ENCODE data around the gene GALNT14.
A peak's percentile ranks its signal among the peaks of the same experiment; 100 is the strongest.

GALNT14 gene

DNA sequence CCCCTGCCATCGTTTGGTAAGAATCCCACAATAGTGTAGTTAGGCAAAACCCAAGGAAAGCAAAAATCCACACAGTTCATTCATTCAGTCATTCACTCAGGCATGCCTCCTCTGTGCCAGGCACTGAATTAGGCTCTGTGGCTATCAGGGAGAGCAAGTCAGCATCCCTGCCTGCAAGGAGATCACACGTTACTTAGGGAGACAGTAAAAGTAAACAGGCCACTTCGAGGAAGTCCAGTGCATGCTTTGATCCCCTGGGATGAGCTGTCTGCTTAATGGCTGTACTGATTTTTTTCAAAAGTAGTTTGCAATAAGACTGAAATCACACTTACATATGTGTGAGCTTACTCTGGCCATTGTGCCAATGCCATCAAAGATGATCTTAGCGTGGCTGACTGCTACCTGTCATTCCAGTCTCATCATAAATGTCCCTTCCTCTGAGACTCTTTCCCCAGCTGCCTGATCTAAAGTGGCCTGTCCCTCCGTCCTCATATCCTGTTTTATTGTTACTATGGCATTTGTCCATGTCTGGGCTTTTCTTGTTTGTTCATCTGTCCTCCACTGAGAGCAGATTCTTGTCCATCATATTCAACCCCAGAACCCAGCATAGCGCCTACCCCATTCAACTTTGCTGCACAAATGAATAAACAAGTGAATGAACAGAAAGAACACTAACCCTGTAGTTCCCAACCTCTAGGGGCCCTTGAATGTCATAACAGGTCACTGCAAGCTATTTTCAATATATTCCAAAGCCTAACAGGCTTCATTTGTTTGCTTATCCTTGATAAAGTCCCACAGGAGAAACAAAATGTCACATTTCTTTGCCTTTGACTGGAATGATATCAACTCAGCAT, 84.1 kb downstream of the GALNT14 start:
- peak; percentile 69 for DNase-seq

DNA sequence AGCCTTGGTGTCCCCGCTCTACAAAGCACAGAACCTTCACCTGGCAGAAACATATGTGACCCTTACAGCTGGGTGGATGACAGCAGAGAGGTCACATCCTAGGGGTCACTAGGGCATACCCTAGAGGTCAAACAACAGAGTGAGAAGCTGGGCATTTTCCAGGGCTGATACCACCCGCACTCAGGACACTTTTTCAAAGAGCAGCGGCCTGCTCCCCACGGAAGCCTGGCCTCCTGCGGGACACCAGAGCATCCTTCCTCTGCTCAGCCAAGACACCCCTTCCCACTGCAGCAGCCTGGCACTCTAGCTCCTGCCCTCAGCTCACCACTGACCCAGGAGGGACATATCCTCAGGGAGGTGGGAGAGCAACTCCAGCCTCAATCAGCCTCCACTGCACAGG, 86.0 kb downstream of the GALNT14 start:
- DNase-seq: no peak

- DNase-seq: no peak
Observed at GRCh38 chr2:31051258-31052140, 86.7 kb downstream of the GALNT14 start.

GRCh38 chr2:31049916-31050588, 88.2 kb downstream of the GALNT14 start:
- DNase-seq: peak; percentile 29

DNA sequence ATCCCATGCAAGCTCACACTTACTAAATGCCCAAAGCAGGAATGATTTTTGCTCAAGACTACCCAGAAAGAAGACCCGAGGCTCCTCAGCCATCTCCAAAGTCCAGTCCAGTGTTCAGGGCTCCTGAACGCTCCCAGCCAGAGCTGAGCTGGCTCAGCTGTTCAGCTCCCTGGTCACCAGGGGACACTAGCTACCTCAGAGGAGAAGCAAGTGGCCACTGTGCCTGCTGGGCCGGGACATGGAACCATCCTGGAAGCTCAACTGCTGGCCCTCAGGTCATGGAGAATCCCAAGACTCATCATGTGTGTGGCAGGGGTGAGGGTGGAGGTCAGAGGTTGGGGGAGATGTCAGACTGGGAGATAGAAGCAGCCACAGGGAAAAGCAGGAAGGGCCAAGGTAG, 89.0 kb downstream of the GALNT14 start:
- DNase-seq: no peak

DNA sequence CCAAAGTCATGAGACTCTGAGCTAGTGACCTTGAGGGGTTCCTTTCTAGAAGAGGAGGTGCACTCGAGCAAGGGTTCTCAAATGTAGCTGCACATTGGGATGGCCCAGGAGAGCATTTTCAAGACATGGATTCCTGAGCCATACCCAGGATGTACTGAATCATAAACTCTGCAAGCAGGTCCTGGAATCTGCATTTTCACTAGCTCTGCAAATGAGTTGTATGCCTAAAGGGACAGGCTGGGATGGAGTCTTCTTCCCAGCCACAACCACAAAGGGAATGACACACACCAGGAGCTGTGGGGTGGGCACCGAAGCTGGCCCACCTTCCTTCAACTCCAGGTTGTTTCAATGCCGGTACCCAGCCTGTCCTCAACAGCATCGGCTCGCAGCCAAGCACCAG, 90.6 kb downstream of the GALNT14 start:
- DNase-seq: no peak

DNA sequence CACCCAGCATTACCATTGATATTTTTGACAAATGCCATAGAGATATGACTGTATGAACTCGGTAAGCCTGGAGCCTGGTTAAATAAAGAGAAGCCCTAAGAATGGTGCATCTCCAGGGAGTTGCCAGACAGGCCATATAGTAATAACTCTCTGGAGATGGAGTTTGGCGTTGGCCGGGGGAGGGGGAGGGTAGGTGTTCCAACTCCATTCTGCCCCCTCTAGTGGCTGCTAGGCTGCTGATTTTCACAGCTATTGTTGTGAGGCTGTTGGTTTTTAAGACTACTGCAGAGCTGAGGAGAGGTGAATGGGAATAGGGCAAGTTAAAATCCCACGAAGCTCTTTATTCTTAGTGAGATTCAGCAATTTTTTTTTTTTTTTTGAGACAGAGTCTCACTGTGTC, 99.9 kb downstream of the GALNT14 start:
- DNase-seq: no peak

DNA sequence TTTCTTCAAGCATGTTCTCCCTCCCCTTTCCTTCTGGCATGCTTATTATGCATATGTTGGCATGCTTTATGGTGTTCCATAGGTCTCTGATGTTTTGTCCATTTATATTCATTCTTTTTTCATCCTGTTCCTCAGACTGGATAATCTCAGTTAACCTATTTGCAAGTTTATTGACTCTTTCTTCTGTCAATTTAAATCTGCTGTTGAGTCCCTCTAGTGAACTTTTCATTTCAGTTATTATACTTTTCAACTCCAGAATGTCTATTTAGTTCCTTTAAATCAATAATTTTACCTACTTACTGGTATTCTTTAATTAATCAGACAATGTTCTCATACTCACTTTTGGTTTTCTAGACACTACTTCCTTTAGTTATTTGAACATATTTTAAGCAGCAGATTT, 101.2 kb downstream of the GALNT14 start:
- no peak for DNase-seq

GRCh38 chr2:31033032-31033431, 105.2 kb downstream of the GALNT14 start:
- peak; percentile 8 for DNase-seq

DNA sequence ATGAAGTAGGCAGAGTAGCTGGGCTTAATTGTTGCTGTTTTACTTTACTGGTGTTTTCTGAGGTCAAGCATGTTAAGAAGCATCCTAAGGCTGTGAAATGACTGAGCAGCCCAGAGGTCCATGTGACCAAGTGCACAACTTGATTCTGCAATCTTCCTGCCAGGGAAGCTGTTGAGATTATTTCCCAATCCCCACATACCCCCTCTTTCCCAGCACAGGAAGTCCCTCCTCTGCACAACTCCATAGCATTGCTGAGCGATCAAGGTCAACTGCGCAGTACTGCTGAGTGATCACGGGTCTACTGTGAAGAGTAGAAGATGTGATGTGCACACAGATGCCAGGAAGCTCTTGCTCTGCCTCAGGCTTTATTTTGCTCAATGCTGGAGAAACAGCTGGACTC, 105.8 kb downstream of the GALNT14 start:
- DNase-seq: no peak

GRCh38 chr2:31031132-31031706, 107.0 kb downstream of the GALNT14 start:
- no peak for DNase-seq

DNA sequence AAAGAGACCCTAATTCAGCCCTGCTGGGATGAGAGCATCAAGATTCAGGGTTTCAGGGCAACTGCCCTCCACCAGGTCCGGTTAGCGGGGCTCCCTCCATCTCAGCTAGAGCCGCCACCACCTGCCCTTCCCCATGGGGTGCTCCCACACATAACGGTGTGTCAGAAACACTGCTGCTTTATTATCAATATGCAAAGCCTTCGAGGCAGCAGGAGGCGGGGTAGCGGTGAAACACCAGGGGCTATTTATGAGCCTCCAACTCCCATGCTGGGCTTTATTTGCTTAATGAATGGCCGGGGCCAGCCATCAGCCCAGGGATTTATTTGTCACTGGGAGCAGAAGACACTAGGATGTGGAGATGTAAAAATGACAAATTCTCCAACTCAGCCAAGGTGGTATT, 109.8 kb downstream of the GALNT14 start:
- no peak for DNase-seq

DNA sequence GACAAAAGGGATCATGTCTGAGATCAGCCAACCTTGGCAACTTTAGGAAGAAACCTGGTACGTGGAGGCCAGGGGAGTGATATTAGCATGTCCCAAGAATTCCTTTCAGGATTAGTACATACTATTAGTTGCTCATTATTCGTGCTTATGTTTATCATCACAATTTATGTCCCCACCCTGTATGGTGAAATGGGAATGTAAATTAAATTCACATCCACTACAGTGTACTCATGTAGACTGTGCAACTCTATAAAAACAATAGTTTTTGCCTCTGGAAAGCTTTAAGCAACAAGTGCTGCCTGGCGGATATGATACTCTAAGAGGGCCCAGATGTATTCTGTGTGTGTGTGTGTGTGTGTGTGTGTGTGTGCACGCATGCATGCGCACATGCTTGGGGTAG, 110.7 kb downstream of the GALNT14 start:
- DNase-seq: no peak

- no peak for DNase-seq
Observed at GRCh38 chr2:31023541-31023940, 114.7 kb downstream of the GALNT14 start.

- no peak for DNase-seq
Observed at GRCh38 chr2:31020713-31021112, 117.5 kb downstream of the GALNT14 start.

DNA sequence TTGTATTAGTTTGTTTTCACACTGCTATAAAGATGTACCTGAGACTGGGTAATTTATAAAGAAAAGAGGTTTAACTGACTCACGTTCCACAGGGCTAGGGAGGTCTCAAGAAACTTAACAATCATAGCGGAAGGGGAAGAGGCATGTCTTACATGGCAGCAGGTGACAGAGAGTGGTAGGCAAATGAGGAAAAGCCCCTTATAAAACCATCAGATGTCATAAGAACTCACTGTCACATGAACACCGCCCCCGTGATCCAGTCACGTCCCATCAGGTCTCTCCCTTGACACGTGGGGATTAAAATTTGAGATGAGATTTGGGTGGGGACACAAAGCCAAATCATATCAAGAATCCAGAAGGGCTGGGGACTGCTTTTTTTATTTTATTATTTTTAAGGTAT, 120.0 kb downstream of the GALNT14 start:
- DNase-seq: no peak

- DNase-seq: no peak
Observed at GRCh38 chr2:31016648-31017047, 121.6 kb downstream of the GALNT14 start.

DNA sequence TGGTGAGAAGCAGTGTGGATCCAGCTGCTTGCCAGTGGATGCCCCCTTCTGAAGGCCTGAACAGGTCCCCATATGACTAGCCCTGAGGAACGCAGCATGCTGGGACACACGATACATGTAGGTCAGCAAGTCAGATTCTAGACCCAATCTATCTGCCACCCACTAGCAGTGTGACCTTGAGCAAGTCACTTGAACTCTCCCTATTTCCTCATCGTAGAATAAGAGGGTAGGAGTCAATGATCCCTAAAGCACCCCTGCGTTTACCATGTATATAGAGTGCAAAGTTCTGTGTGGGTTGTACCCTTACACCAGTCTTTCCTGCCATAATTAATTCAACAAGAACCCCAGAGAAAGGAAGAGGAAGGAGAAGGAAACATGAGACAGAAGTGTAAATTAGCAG, 123.7 kb downstream of the GALNT14 start:
- DNase-seq: no peak

DNA sequence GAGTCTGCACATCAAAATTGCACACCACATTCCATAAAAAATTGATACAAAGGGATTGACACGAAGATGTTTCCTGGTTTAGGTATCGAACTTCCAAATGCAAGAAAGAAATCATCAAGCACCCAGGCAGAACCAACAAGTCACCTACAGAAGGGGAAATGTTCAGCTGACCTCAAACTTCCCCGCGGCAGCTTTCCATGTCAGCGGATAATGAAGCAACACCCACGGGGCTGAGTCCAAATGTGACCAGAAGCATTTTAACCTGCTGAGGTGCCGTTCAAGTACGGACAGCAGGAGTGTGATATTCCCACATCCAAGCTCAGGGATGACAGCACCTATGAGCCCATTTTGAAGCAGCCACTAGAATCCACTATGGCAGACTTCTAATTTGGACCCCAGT, 124.9 kb downstream of the GALNT14 start:
- no peak for DNase-seq

DNA sequence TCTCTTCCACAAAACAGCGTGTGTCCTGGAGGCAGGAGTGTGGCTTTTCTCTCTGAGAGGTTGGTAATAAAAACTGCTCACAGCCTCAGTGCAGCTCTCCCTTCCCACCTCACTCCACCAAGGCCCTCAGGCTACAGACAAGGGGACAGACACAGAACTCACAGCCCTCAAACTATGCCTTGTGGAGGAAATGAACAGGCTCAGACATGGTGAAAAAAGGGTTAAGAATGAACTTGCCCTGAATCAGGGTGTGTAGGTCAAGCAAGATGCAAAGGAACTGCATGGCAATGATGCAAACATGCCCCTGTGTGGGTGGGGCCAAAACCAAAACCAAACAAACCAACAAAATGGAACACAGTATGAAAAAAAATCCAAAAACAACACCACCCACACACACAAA, 125.8 kb downstream of the GALNT14 start:
- DNase-seq: no peak

- no peak for DNase-seq
Observed at GRCh38 chr2:31011587-31011986, 126.7 kb downstream of the GALNT14 start.

DNA sequence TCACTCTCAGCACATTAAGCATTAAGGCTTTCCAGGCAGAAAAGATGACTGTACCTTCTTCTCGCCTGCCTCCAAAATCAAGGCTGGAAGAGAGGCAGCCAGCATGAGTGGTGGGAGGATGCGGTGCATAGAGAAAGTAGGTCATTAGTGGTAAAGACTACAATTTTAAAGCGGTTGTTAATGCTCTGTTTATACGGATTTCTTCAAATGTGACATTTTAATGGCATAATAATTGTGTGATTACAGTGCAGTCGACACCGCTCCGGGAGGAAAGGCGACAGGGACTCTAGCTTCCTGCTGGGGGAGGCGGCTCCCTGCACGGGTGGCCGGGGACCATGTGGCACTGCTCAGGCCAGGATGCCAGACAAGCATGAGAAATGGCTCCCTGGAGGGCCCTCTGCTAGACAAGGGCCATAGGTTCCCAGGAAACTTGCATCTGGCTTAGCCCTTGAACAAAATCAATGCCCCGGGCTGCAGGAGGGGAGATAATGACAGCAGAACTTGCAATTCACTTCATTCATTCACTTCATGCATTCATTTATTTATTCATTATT, 129.6 kb downstream of the GALNT14 start:
- DNase-seq: no peak

GRCh38 chr2:31004257-31004656, 134.0 kb downstream of the GALNT14 start:
- no peak for DNase-seq

Measured in DMS53 (cell line).